Left ventricle myocardium superior (tissue), 1 donor: ENCODE data around the gene ENOPH1. TPM values are rescaled to one million over a fixed set of nuclear protein-coding genes. Genes with fewer than 3 reads are reported as not detected.
"Not testable (repeated sequence)": the region's sequence is repeated elsewhere in the genome, so short reads cannot be mapped to it uniquely, and the experiment has no call there.

Experiments used
- ATAC-seq: fragments of 200-7000 bp; cut with Tn5 transposase; one replicate; pipeline ENCODE4 v1.9.1; 2020; ENCODE audit warnings: mild to moderate bottlenecking, moderate library complexity
- DNase-seq: peaks from one replicate; pipeline ENCODE4 v3.0.0-alpha.2; 2020
- intact Hi-C: fragments of 100-400 bp; cut with micrococcal nuclease; formaldehyde crosslinking; loops from one replicate; pipeline ENCODE4 v1.11.0; 2022
- total RNA-seq: library from RNA; stranded (reverse); fragmentation: NEBNext Ultra II Directional; extraction: Animal tissue kit (Norgen Biotek cat#: 25700); gene quantifications from one replicate; pipeline ENCODE4 v1.2.1, GENCODE V29; 2021
- donor health status: DM: no; HTN: yes; CAD: no; lungs with severe emphysema.

Gene ENOPH1
- total RNA-seq, 1 donor from 2014 or later = 14.5 TPM

DNA sequence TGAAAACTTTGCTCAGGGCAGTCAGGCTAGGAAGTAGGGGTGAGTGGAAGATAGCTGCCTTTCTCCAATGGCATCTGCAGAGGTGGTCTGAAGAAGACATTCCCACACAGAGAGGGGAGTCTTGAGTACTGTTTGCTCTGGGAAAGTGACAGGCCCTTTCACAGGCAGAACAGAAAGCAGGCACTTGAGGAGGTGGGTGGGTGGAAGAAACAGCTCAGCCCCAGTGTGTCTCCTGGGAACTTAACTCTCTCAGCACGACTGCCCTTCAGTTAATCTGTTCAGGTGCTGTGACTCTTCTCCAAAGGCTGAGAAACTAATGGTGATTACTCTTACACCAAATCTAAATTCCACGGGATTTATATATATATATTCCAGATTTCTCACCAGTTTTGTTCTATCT is 28.3 kb downstream of the ENOPH1 start:
- no peak for ATAC-seq
- intact Hi-C loops = no loop called here
- DNase-seq = no peak

DNA sequence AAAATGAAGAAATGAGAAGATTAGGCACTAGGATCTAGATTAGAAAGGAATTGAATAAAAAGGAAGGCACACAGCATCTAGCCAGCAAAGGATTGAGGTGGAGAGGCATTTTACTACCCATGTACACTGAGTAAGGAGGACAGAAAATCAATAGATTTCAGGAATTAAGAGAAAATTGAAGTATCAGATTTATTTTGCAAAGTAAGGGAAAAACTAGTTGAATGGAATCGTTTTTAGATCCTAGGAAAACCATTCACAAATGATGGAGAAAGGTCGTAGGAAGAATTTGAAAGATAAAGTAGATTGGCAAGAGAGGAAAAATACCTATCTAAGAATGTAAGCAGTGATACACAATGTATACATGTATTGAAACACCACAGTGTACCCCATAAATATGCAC is 31.3 kb downstream of the ENOPH1 start:
- ATAC-seq = no peak
- intact Hi-C loops = loop anchor here (10.0 kb wide), 2 partner anchors 273 to 803 kb away; no protein-coding TSS in a partner anchor
- DNase-seq = no peak

DNA sequence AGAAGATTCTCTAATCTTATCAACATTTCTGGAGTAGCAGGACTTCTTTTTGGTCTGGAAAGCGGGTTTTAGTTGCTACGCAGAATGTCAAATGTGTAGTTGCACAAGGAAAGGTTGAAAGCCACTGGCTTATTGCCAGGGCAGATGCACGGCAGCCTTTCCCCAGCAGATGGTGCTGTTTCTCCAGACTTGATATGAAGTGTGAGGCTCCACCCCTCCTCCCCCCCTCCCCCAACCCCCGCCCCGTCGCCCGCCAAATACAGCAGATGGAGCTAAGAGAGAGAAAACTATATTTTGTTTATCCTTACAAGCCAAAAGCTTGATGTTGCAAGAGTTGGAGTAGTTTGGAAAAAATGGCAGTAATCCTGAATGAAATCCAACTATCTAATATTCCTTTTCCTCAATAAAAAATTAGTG is 32.0 kb downstream of the ENOPH1 start:
- intact Hi-C loops = loop anchor here (10.0 kb wide), 2 partner anchors 272 to 802 kb away; no protein-coding TSS in a partner anchor
- ATAC-seq (peak; percentile 91), DNase-seq (peak; percentile 85)

DNA sequence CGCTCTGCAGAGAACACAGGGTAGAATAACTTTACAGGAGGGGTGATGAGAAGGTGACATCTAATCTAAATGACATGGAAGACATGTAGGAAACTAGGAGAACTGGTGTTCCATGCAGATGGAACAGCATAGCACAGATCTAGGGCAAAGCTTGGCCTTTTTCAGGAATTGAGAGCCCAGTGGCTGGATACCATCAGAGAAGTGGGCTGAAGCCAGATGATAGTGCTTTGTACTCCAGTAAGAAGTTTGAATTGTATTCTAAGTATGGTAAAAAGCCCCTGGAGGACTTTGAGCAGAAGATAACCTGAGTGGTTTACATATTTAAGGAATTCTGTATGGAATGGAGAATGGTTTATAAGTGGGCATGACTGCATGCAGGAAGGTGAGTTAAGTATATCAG is 32.8 kb downstream of the ENOPH1 start:
- DNase-seq (no peak), ATAC-seq (no peak)
- intact Hi-C loops = loop anchor here (10.0 kb wide), 2 partner anchors 272 to 802 kb away; no protein-coding TSS in a partner anchor

DNA sequence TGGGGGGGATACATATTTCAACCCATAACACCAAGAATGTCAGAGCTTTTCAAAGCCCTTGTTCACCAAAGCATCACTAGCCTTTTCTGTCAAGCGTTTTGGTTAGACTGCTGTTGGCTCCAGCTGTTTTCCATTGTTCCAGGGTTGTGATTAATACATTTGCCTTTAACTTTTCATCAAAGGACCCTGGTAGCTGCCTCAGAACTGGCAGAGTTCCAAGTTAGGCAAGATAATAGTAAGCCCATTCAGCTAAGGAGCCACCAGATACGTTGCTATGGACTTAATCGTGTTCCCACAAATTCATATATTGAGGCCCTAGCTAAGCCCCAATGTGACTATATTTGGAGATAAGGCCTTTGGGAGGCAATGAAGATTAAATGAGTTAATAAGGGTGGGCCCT is 37.1 kb downstream of the ENOPH1 start:
- no peak for ATAC-seq
- intact Hi-C loops = loop anchor here (10.0 kb wide), 2 partner anchors 267 to 797 kb away; no protein-coding TSS in a partner anchor

DNA sequence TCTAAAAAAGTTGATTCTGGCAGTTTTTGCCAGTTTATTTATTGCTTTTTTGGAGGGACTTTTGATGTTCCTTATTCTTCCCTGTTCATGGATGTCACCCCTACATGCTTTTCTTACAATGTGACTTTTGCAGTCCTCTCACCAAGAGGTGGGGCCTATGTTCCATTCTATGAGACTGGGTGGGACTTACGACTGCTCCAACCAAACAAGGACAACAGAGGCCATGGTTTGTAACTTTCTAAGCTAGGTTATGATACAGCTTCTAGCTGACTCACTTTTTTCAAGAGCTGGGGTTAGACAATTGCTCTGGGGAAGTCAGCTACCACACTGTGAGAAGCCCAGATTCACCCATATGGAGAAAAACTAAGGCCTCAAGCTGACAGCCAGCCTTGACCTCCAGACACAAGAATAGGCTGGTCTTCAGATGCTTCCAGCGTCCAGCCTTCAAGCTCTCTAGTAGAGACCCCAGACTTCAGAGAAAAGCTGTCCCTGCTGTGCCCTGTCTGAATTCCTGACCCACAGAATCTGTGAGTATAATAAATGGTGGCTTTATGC is 39.5 kb downstream of the ENOPH1 start:
- intact Hi-C loops = loop anchor here (10.0 kb wide), 2 partner anchors 265 to 795 kb away; no protein-coding TSS in a partner anchor
- no peak for DNase-seq
- peak; percentile 75 for ATAC-seq

More for the DNA sequence above, 37.1 kb downstream of the ENOPH1 start:
- DNase-seq = no peak

DNA sequence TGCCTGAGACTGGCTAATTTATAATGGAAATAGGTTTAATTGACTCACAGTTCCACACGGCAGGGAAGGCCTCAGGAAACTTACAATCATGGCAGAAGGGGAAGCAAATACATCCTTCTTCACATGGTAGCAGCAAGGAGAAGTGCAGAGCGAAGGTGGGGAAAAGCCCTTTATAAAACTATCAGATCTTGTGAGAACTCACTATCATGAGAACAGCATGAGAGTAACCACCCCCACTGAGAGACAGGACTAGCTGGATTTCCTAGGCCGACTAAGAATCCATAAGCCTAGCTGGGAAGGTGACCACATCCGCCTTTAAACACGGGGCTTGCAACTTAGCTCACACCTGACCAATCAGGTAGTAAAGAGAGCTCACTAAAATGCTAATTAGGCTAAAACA is 42.7 kb downstream of the ENOPH1 start:
- ATAC-seq, DNase-seq: not testable (repeated sequence)

DNA sequence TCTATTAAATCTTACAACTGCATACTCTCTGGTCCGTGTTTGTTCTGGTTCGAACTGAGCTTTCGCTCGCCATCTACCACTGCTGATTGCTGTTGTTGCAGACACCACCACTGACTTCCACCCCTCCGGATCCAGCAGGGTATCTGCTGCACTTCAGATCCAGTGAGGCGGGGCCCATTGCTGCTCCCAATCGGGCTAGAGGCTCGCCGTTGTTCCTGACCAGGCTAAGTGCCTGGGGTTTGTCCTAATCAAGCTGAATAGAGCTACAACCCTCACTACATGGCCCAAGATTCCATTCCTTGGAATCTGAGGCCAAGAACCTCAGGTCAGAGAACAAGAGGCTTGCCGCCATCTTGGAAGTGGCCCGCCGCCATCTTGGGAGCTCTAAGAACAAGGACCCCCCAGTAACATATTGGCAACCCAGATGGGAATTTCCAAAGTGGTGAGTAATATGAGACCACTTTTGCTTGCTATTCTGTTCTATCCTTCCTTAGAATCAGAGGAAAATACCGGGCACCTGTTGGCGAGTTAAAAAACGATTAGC is 43.3 kb downstream of the ENOPH1 start:
- intact Hi-C loops = no loop called here
- no peak for ATAC-seq

More for the DNA sequence above, 42.7 kb downstream of the ENOPH1 start:
- intact Hi-C loops = not testable (repeated sequence)

DNA sequence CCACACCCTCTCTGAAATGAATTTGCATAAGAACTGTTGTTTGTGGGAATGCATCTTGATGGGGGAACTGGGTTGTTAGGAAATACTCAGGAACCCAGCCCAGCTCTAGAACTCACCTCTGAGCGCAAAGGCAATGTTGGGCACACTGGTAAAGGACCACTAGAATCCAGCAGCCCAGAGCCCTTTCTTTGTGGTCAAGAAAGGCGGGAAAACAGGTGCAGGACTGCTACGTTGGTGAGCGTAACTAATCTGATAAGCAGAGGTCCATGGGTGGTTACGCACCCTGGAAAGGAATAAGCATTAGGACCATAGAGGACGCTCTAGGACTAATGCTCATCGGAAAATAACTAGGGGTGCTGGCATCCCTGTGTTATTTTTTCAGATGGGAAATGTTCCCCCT is 45.5 kb downstream of the ENOPH1 start:
- DNase-seq, ATAC-seq, intact Hi-C loops: not testable (repeated sequence)

More for the DNA sequence above, 43.3 kb downstream of the ENOPH1 start:
- DNase-seq = no peak

DNA sequence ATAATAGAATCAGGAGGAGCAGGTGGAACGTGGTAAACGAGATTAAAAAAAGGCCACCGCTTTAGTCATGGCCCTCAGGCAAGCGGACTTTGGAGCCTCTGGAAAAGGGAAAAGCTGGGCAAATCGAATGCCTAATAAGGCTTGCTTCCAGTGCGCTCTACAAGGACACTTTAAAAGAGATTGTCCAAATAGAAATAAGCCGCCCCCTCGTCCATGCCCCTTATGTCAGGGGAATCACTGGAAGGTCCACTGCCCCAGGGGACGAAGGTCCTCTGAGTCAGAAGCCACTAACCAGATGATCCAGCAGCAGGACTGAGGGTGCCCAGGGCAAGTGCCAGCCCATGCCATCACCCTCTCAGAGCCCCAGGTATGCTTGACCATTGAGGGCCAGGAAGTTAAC is 47.1 kb downstream of the ENOPH1 start:
- DNase-seq, ATAC-seq, intact Hi-C loops: not testable (repeated sequence)

DNA sequence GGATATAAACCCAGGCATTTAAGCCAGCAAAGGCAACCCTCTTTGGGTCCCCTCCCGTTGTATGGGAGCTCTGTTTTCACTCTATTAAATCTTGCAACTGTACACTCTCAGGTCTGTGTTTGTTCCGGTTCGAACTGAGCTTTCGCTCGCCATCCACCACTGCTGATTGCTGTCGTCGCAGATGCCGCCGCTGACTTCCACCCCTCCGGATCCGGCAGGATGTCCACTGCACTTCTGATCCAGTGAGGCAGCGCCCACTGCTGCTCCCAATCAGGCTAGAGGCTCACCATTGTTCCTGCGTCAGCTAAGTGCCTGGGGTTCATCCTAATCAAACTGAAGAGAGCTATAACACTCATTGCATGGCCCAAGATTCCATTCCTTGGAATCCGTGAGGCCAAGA is 49.2 kb downstream of the ENOPH1 start:
- no peak for DNase-seq
- ATAC-seq = no peak
- intact Hi-C loops = no loop called here

DNA sequence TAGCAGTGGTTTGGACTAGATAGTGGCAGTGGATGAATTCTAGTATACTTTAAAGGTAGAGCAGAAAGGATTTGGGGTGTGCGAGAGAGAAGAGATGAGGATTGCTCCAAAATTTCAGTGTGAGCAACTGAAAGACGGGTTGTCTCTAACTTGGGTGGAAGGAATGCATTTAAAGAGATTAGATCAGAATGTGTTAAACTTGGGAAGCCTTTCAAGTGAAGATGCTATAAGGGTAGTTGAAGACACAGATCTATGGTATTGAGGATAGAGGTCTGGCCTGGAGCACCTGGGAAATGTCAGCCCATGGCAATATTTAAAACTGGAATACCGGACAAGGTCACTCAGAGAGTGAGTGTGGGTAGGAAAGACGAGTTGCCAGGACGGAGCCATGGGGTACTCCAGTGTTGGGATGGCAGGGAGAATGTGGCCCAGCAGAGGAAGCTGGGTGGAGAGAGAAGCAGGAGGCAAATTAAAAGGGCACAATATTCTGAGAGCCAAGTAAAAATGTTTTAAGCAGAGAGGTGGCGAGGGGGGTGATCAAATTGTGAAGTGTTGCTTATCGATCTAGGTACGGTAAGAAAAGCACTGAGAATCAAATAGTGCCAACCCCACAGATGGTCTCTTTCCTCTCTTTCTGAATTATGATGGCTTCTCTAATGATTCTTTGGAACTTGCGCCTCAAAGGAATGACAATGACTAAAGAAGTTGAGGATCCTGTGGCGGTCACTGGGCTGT is 50.5 kb downstream of the ENOPH1 start:
- DNase-seq = no peak
- ATAC-seq = no peak
- intact Hi-C loops = no loop called here

DNA sequence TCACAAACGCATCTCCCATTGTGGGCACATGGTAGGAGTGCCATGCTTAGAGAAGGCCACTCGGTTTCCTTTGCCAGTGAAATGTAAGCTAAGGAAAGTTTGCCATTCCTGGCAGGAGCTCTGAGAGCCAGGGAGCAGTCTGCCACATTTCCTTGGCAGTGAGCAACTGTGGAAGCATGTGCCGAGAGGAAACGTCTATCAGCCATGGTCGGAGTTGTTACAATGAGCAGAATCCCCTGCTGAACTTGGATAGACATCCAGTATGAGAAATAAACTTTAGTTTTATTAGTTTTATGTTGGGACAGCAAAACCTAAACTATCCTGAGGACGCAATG is 51.1 kb downstream of the ENOPH1 start:
- DNase-seq = no peak
- intact Hi-C loops = no loop called here
- ATAC-seq = no peak

DNA sequence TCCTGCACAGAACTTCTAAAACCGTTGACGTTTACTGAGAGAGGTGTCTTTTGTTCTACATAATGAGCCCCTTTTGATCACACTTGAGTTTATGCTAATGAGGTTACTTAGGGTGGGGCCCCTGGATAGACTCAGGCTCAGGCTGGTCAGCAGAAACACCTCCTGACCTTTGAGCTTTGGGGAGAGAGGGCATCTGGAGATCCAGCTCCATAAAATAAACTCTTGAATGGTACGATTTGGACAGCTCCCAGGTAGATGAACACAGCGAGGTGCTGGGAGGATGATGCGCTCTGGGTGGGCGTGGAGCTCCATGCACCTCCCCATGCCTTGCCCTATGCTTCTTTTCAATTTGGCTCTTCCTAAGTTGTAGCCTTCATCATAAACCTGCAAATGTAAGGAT is 52.0 kb downstream of the ENOPH1 start:
- intact Hi-C loops = no loop called here
- no peak for ATAC-seq
- DNase-seq = no peak

DNA sequence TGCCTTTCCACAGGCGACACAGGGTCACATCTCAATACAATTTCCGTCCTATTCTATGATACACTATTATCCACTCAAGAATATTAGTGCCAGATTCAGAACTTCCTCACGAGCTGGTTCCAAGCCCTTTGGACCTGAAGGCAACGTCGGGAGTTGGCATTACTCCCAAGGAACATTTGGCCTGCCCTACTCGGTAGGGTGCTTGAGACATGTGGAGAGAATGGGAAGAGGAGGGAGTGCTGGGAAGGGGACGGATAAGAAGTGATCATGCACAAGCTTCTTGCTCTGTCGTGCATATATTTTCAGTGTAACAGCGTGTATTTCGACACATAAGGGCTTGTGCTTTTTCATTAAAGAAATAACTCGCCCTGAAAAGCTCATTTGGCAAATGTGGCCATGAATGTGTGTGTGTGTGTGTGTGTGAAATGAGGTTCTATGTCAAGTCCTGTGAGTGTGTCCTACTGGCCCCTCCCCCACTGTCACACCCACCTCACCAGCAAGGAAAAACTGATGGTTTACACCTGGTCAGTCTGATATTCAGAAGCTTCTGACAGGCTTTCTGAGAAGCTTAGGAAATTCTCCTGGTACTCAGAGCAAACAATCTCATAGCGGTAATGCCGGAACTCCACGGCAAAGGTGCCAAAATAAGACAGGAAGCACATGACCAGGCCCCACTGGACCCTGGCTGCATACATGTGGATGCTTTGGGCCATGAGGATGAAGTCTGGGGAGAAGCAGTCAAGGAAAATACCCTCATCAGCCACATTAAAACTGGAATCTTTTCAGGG is 54.8 kb downstream of the ENOPH1 start:
- ATAC-seq = peak; percentile 89
- intact Hi-C loops = no loop called here
- peak; percentile 47 for DNase-seq

DNA sequence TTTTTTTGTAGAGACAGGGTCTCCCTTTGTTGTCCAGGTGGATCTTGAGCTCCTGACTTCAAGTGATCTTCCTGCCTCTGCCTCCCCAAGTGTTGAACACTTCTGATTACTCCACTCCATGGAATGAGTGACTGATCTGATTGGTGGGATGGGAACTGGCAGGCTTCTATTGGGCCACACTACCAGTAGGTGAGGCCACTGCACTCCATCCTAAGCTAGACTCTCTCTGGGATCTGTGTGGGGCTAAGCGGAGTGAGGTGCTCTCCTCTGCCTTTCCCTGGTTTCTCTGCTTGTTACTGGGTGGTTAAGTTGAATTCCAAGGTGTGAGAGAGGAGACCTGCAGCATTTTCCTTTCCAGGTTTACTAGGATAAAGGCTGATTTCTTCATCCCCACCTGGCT is 58.7 kb downstream of the ENOPH1 start:
- intact Hi-C loops = no loop called here
- DNase-seq = no peak
- no peak for ATAC-seq

DNA sequence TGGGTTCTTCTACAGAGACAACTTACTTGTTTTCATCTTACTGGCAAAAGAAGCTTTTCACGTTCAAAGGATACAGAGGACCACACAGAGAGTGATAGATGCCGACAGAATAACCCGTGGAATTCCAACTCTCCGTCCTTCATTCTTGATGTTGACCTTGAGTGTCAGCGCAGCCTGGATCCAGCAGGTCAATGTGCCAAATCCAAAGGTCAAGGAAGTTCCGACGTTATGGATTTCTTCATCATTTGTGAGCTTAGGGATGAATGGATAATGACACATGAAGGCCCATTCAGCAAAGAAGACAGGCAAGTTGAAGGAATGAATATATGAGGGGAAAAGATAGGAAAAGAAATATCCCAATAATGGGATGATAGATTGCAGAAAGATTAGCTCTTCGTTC is 59.6 kb downstream of the ENOPH1 start:
- ATAC-seq (no peak), DNase-seq (no peak)
- intact Hi-C loops = no loop called here

DNA sequence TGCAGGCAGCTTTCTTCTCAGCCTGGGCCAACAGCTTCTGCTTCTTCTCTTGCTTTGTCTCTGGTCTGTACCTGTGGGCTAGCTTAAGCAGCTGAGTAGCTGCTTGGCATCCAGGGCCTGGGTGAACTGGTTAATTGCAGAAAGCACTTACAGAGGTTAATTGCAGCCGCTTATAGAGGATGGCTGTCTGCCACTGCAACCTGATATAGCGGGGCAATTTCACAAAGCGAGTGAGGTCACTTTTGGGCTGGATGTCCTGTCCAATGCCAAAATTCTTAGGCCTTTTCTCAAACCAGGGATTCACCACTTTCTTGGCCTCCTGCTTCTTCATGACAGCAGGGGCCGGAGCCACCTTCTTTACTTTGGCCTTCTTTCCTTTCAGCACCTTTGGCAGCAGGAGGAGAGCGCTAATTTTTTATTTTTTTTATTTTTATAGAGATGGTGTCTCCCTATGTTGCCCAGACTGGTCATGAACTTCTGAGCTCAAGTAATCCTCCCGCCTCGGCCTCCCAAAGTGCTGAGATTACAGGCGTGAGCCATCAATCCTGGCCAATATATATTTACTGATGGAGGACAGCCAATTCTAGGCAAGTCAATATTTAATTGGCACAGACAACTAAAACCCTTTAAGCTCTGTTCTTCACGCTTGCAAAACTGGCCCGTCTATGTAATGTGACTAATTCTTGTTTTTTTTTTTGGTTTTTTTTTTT is 61.0 kb downstream of the ENOPH1 start:
- intact Hi-C loops = no loop called here
- ATAC-seq (peak; percentile 43), DNase-seq (no peak)
